Measurements from ENCODE around the gene DHRS7C. TPM values are rescaled to one million over a fixed set of nuclear protein-coding genes. Genes with fewer than 3 reads are reported as not detected.

The DHRS7C gene
- total and polyA plus RNA-seq, 12 donors, result 0.51 to 180 (median 15.7) TPM

DNA sequence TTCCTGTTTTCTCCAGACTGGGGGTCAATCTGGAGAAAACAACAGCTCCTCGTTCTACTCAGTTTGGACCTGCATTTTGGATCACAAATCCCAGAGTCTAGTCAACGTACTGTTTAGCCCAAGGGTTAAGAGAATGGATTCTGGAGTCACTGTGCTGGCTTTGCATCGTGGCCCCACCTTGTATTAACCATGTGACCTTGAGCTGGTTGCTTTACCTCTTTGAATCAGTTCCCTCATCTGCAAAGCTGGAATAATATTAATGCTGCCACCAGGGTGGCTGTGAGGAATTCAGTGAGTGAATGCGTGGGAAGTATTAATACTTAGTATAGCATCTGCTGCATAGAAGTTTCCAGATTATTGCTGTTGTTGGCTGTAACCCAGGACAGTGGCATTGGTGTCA, 11.3 kb upstream of the DHRS7C start:
- peaks cover 0 to 64% (median 43%) of the 10 kb centered on the region in 7 donors for H3K27me3 ChIP-seq
- H3K4me1 ChIP-seq, result peaks cover 0 to 5% (median 0%) of the 10 kb centered on the region in 9 donors
- H3K4me3 ChIP-seq, result no peak overlapping the region
- 43 to 48% methylated on average over 4 of the region's 4 CpGs for WGBS, 2 donors
- no peaks in the 10 kb centered on the region for H3K36me3 ChIP-seq
- DNase-seq (no peak), ATAC-seq (no peak)
- intact Hi-C loops (cut with DNase I), result loop anchor here in 2 of 10 donors (10.0 kb wide), 1 partner anchor 82 kb away; no protein-coding TSS in a partner anchor
- peaks cover 0 to 24% (median 0%) of the 10 kb centered on the region in 11 donors for H3K9me3 ChIP-seq
- TF ChIP-seq, protein P1, sequence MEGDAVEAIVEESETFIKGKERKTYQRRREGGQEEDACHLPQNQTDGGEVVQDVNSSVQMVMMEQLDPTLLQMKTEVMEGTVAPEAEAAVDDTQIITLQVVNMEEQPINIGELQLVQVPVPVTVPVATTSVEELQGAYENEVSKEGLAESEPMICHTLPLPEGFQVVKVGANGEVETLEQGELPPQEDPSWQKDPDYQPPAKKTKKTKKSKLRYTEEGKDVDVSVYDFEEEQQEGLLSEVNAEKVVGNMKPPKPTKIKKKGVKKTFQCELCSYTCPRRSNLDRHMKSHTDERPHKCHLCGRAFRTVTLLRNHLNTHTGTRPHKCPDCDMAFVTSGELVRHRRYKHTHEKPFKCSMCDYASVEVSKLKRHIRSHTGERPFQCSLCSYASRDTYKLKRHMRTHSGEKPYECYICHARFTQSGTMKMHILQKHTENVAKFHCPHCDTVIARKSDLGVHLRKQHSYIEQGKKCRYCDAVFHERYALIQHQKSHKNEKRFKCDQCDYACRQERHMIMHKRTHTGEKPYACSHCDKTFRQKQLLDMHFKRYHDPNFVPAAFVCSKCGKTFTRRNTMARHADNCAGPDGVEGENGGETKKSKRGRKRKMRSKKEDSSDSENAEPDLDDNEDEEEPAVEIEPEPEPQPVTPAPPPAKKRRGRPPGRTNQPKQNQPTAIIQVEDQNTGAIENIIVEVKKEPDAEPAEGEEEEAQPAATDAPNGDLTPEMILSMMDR (IDR thresholded peaks at IDR 0.05), result no peak
- peak overlapping the region in 1 of 10 donors; percentile 58 for H3K27ac ChIP-seq

DNA sequence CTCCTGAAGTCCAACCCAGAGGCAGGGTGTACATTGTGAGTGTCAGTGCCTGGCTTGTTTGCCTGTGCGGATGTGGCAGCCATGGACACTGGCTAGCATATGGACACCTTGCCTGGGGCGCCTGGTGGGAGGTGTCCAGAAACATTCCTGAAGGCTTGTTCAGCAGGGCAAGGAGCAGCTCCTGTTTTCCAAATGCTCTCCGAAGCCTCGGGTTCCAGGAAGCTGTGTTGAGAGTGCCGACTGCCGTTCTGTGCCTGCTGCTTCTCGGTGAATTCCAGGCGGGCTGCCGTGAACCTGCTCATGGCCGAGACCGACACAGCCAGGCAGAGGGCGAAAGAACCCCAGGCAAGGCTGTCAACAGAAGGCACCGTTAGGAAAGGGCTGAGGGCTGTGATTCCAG, 10.9 kb upstream of the DHRS7C start:
- peaks cover 0 to 61% (median 42%) of the 10 kb centered on the region in 7 donors for H3K27me3 ChIP-seq
- no peak for DNase-seq
- peak overlapping the region in 1 of 10 donors; percentile 58 for H3K27ac ChIP-seq

DNA sequence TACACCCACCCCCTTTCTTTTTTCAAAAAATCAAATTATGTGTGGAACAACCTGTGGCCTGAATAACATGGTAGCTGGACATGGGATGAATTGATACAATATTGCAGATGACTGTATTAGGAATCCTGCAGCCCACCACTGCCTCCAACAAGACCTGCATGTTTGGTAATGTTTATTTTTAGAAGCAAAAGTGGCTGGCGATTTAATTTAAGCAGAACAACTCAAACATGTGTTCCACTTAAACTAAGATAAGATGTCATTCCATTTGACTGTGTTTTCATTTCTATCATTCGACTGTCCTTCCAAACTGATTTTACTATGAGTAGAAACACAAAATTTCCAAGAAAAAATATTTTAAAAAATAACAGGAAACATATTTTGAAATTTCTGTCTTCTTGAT, 10.1 kb upstream of the DHRS7C start:
- TF ChIP-seq, protein P1 (IDR thresholded peaks at IDR 0.05), result no peak
- 17 to 25% methylated on average over 2 of the region's 2 CpGs for WGBS, 2 donors
- peak in 4 of 8 donors; percentile 63 to 86 (median 67) for ATAC-seq
- Histone ChIP-seq H3K27me3 (peaks cover 0 to 59% (median 41%) of the 10 kb centered on the region in 7 donors), H3K27ac (no peak overlapping the region), H3K9me3 (peaks cover 0 to 24% (median 0%) of the 10 kb centered on the region in 11 donors), H3K4me1 (peaks cover 0 to 5% (median 0%) of the 10 kb centered on the region in 9 donors), H3K4me3 (no peak overlapping the region), H3K36me3 (no peaks in the 10 kb centered on the region)
- intact Hi-C loops (cut with DNase I), result loop anchor here in 2 of 10 donors (10.0 kb wide), 1 partner anchor 83 kb away; no protein-coding TSS in a partner anchor
- DNase-seq, result no peak

More for the DNA sequence above, 10.9 kb upstream of the DHRS7C start:
- TF ChIP-seq, protein P1 (IDR thresholded peaks at IDR 0.05), result peak in 3 of 9 donors; percentile 20 to 24 (median 20)
- intact Hi-C loops (cut with DNase I), result loop anchor here in 2 of 10 donors (10.0 kb wide), 1 partner anchor 83 kb away; no protein-coding TSS in a partner anchor
- Histone ChIP-seq H3K36me3 (no peaks in the 10 kb centered on the region), H3K4me1 (peaks cover 0 to 5% (median 0%) of the 10 kb centered on the region in 9 donors), H3K9me3 (peaks cover 0 to 24% (median 0%) of the 10 kb centered on the region in 11 donors), H3K4me3 (no peak overlapping the region)
- ATAC-seq, result peak; percentile 20 to 76 (median 58)
- WGBS, 2 donors, result 31 to 38% methylated on average over 13 of the region's 13 CpGs

DNA sequence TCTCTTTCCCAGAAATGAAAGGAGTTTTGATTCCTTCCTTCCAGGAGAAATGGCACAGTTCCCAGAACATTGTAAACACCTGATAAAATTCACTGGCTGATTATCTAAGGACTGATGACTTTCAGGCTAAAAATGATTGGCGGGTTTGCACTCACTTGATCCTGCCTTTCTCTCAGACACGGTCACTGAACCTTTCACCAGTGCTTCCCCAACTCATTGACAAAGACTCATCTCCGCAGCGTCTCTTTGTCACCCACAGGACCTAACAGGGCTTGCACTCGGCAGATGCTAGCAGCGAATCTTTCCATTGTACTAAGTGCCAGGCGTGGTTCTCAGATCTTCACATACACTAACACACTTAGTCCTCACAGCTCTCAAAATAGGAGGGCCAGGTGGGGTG, 7.3 kb upstream of the DHRS7C start:
- peaks cover 0 to 48% (median 30%) of the 10 kb centered on the region in 7 donors for H3K27me3 ChIP-seq
- TF ChIP-seq, protein P1 (IDR thresholded peaks at IDR 0.05), result no peak
- no peaks in the 10 kb centered on the region for H3K36me3 ChIP-seq
- H3K4me3 ChIP-seq, result no peak overlapping the region
- no peak overlapping the region for H3K27ac ChIP-seq
- 44 to 51% methylated on average over 7 of the region's 7 CpGs for WGBS, 2 donors
- intact Hi-C loops (cut with DNase I), result no loop called here
- ATAC-seq (peak in 1 of 8 donors; percentile 64), DNase-seq (no peak)
- peaks cover 0 to 3% (median 0%) of the 10 kb centered on the region in 11 donors for H3K9me3 ChIP-seq
- peaks cover 0 to 5% (median 0%) of the 10 kb centered on the region in 9 donors for H3K4me1 ChIP-seq
